Midbrain (tissue), 1 donor: Measurements from ENCODE around the gene AP3S2.
"Not testable (repeated sequence)": the region's sequence is repeated elsewhere in the genome, so short reads cannot be mapped to it uniquely, and the experiment has no call there.

Experiments used
- DNase-seq: peaks from one replicate; lab custom pipeline; 2025; lab: John Stamatoyannopoulos, UW

AP3S2 gene

DNA sequence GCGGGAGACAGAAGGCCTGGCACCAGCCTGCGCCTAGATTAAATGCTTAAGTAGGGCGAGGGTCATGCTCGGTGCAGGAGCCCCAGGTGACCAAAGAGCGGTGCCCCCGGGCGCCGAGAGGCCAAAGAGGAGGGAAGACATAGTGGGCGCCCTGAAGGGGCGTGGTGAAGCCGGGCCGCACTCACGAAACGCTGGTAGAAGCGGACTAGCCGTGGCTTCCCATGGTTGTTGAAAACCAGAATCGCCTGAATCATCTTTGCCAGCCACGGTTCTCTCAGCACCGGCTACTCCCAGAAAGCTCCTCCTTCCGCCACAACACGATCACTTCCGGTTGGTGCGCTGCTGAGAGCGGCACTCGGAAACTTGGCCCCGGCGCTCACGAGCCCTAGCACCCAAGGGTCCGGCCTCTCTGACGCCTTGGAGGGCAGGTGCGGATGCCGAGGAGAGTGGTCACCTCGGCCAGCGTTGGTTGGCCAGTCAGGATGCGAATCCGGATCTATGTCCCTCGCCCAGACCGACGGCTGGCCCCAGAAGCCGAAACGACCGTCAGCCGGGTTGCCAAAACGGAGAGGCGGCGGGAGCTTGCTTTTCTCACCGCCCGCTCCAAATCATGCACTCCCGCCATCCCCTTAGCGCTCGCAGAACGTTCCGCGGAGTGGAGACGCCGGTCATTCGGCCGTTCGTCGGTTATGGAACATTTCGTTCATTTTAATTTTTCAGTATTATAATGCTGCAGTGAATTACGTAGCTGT lies at the start of gene AP3S2:
AP3S2 (minus strand) TSS at position 299 of the 752 bp plus-strand sequence; CDS start at position 254, 45 bp downstream.
- DNase-seq, result peak; percentile 94

- no peak for DNase-seq
These were observed 46.1 kb upstream of the AP3S2 start for GRCh38 chr15:89939910-89940309.

DNA sequence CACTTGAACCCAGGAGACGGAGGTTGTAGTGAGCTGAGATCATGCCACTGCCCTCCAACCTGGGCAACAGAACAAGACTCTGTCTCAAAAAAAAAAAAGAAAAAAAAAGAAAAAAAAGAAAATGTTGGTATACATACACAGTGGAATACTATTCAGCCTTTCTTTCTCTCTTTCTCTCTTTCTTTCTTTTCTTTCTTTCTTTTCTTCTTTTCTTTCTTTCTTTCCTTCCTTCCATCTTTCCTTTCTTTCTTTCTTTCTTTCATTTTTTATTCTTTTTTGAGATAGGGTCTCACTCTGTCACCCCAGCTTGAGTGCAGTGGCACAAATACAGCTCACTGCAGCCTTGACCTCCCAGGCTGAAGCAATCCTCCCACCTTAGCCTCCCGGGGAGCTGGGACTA lies 45.6 kb upstream of the AP3S2 start:
- not testable (repeated sequence) for DNase-seq

- no peak for DNase-seq
These were observed 43.9 kb upstream of the AP3S2 start for GRCh38 chr15:89937365-89938350.

DNA sequence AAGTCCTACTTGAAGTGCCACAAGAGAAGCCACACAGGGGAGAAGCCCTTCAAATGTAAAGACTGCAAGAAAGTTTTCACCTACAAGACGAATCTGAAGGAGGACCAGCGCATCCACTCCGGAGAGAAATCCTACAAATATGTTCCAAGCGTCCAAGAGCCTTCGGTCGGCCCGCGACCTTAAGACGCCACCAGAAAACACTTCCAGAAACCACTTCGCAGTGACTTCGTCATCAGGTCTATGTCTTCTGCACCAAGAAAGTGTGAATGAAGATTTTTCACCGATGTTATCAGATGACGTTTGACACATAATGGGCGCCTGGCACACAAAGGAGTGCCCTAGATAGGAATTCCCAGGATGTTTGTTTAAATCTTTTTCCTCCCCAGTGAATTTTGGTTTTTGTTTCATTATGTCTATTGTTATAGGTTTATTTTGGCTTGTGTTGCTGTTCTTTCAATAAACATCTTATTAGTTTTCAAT lies 43.0 kb upstream of the AP3S2 start:
- DNase-seq, result no peak

DNA sequence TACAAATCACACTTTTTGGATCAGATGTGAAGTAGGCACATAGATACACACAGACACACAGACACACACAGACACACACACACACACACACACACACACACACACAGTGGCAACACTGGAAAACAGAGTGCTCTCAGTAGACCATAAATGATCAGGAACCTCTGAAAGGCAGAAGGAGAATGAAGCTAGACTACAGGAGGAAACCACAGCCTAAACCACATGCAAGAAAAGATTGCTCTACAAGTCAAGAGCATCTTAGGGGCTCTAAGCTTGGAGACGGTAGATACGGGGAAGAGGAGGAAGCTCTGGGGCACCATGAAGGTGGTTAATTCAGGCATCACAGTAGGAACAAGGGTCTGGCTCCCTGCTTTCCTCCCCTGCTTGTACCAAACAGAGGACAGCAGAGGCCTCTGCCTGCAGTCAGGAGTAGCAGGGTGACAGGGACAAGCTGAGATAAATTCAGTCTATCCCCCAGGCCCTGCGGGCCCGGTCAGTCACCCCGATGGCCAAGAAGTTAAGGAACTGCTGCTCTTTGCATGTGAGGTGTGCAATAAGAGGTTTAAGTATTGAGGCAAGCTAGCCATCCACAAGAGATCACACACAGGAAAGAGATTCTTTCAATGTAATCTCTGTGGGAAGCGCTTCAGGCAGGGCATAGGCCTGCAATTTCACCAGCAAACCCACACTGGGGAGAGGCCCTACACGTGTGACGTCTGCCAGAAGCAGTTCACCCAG lies 42.4 kb upstream of the AP3S2 start:
- no peak for DNase-seq

GRCh38 chr15:89932880-89933279 lies 39.1 kb upstream of the AP3S2 start:
- no peak for DNase-seq

GRCh38 chr15:89928421-89928820 lies 34.6 kb upstream of the AP3S2 start:
- DNase-seq, result no peak

DNA sequence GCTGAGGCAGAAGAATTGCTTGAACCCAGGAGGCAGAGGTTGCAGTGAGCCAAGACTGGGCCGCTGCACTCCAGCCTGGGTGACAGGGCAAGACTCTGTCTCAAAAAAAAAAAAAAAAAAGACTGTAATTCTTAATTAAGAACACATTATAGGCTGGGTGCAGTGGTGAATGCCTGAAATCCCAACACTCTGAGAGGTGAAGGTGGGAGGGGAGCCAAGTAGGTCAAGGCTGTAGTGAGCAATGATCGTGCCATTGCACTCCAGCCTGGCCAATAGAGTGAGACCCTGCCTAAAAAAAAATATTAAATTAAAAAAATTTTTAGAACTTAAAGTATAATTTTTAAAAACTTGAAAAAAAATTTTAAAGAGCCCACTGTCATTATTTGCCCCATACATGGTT lies 32.4 kb upstream of the AP3S2 start:
- no peak for DNase-seq

- no peak for DNase-seq
These were observed 23.8 kb upstream of the AP3S2 start for GRCh38 chr15:89917442-89918101.

DNA sequence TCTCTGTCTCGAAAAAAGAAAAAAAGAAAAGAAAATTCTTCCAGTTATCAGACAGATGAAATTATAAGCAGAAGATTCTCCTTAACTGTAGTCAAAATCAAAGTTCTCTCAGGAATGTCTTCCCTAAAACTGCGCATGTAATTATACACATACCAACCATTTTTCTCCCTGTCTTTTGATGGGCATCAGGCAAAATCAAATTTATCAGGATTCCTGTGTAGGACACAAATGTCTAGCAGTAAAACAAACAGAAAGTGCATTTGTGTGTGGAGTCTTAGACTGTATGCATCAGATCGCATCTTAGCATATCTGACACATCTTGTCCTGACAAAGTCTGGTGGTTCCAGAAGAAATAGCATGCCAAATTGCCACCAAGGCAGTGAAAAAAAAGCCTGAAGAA lies 22.9 kb upstream of the AP3S2 start:
- DNase-seq, result no peak

GRCh38 chr15:89912674-89913396 lies 19.0 kb upstream of the AP3S2 start, which contains the start of gene ARPIN:
Gene ARPIN, minus strand, starts transcription at chr15:89912952. Its CDS starts 117 bp downstream, at chr15:89912835.
- DNase-seq, result peak; percentile 28

DNA sequence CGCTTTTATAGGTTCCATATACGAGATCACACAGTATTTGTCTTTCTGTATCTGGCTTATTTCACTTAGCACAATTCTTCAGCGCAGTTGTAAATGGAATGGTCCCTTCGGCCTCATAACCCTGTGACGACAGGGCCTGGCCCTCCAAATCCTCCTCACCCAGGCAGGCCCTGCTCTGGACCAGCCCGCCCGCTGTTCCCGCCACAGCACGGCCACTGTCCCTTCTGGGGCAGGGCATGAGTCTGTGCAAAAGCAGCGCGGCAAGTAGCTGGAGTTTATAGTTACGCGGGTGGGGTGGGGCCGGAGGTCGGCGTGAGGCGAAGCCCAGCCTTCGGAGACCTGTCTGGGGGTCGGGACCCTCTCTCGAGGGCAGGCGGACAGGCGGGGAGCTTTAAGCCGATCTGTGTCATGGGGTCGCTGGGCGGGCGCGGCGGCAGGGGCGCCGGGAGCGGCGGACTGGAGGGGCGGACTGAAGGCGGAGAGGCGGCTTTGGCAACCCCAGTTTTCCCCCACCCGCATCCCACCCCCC lies 18.4 kb upstream of the AP3S2 start:
- DNase-seq, result no peak

GRCh38 chr15:89910891-89911626 lies 17.3 kb upstream of the AP3S2 start:
- peak; percentile 35 for DNase-seq

DNA sequence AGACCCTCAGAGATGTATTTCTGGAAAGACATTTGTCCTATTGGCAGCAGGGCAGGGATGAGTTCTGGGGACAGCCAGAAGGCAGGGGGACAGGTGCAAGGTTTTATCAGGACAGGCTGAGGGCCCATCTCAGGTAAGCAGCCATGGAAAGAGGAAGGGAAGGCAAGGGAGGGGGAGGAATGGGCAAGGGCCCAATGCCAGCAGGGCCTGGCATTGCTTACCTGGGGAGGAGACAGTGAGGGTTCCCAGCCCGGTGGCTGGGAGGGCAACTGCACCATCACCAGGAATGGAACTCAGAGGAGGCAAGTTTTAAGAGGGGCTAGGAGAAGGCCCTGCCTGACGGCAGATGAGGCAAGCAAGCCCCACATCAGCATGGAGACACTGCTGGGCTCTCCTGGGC lies 15.8 kb upstream of the AP3S2 start:
- DNase-seq, result no peak

DNA sequence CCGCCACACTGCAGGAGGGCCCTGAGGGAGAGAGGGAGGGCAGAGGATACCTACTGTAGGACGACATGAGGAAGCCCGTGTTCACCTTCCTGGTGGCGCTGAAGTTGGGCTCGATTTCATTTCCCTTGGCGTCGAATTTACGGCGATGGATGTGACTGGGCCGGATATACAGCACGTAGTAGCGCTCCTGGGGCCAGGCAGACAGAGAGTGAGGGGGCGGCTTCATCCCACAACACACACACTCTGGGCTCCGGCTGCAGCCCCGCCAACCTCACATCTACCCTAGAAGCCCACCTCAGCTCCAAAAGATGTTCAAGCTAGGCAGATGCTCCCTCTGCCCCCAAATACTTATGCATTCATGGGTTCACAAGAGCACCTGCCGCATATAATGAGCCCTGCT lies 14.4 kb upstream of the AP3S2 start:
- no peak for DNase-seq

- DNase-seq, result no peak
These were observed 13.5 kb upstream of the AP3S2 start for GRCh38 chr15:89907289-89907688.

DNA sequence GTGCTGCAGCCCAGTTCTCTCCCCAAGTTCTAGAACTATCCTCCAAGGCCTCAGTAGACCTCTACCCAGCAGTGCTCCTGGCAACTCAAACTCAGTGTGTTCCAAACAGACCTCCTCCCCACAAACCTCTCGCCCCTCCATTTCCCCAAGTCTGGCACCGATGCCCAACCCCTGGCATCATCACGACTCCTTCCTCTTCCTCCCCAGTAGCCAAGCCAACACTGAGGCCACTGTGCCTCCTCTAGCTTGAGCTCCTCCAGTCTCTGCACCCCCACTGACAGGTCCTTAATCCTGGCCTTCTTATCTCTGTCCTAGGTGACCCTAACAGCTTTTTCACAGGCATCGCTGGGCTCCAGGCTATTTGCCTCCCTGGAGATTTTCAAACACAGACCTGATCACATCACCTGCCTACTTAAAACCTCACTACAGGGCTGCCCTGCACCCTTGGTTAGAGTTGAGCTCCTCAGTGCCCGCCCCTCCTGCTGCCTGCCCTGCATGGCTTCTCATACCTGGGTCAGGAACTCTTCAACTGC lies 12.1 kb upstream of the AP3S2 start:
- no peak for DNase-seq

- DNase-seq, result no peak
These were observed 10.7 kb upstream of the AP3S2 start for GRCh38 chr15:89904519-89904918.

DNA sequence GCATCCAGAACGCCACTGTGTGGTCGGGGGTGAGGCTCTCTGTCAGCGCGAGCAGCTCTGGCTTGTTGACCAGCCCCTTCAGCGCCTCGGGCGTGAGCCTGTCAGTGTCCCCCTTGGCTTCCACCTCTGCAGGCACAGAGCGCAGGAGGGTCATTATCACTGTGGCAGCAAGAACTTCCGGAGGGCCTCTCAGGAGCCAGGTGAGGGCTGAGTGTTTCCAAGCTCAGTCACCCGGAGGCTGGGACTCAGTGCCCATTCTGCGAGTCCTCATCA lies 10.0 kb upstream of the AP3S2 start:
- no peak for DNase-seq
